DND-41 (cell line): Measurements from ENCODE around the gene CYP21A2.

ENCODE experiments used
- ATAC-seq: fragments of 200-7000 bp; cut with Tn5 transposase; 3 replicates; pipeline ENCODE4 v1.9.1; 2021; ENCODE audit warnings: low read depth; ENCODE audit not compliant: insufficient read depth
- DNase-seq: peaks from one replicate; pipeline ENCODE4 v3.0.0-alpha.2; 2020
- H2AFZ ChIP-seq: 2 replicates; pipeline ENCODE4 v1.6.0; 2012; ENCODE audit warnings: low read depth, low read length
- H3K27ac ChIP-seq: 2 replicates; pipeline ENCODE4 v1.5.1; 2012; ENCODE audit warnings: low read length, inconsistent platforms
- H3K27me3 ChIP-seq: fragments of 200-600 bp; sonication (generic); 2 replicates; pipeline ENCODE4 v1.6.0; 2012; ENCODE audit warnings: low read length, mild to moderate bottlenecking, inconsistent platforms; ENCODE audit not compliant: insufficient read depth, poor library complexity
- H3K36me3 ChIP-seq: 2 replicates; pipeline ENCODE4 v1.5.1; 2012; ENCODE audit warnings: low read length, inconsistent platforms; ENCODE audit not compliant: insufficient read depth
- H3K4me1 ChIP-seq: 2 replicates; pipeline ENCODE4 v1.5.1; 2012; ENCODE audit warnings: mild to moderate bottlenecking, low read length; ENCODE audit not compliant: insufficient read depth
- H3K4me2 ChIP-seq: 2 replicates; pipeline ENCODE4 v1.6.0; 2012; ENCODE audit warnings: mild to moderate bottlenecking, moderate library complexity, low read length, inconsistent platforms; ENCODE audit not compliant: insufficient read depth
- H3K4me3 ChIP-seq, 2 experiments: fragments of 200-600 bp in 1 of 2; shearing (Covaris generic) in 1 of 2; 2 replicates each; pipeline ENCODE4 v1.5.1; 2012 to 2016; ENCODE audit warnings: inconsistent platforms in 2 of 2, low read length in 2 of 2, mild to moderate bottlenecking in 2 of 2, low read depth in 1 of 2, moderate library complexity in 1 of 2
- H3K79me2 ChIP-seq: 2 replicates; pipeline ENCODE4 v1.6.0; 2012; ENCODE audit warnings: low read length, inconsistent platforms; ENCODE audit not compliant: insufficient read depth
- H3K9ac ChIP-seq: 2 replicates; pipeline ENCODE4 v1.6.0; 2012; ENCODE audit warnings: low read depth, mild to moderate bottlenecking, inconsistent platforms, low read length, moderate library complexity
- H3K9me3 ChIP-seq: 2 replicates; pipeline ENCODE4 v1.5.1; 2012; ENCODE audit warnings: low read length, moderate library complexity, mild to moderate bottlenecking, inconsistent platforms; ENCODE audit not compliant: insufficient read depth, severe bottlenecking
- H4K20me1 ChIP-seq: 2 replicates; pipeline ENCODE4 v1.6.0; 2012; ENCODE audit warnings: low read length; ENCODE audit not compliant: insufficient read depth
- CTCF ChIP-seq: IDR thresholded peaks from 2 replicates; pipeline ENCODE4 v1.5.1; 2012; ENCODE audit warnings: borderline replicate concordance, low read length, moderate library complexity, mild to moderate bottlenecking; ENCODE audit not compliant: poor library complexity, severe bottlenecking; ENCODE audit errors: extremely low read depth
- EZH2 ChIP-seq: IDR thresholded peaks from 3 replicates; pipeline ENCODE4 v1.6.1; 2012; ENCODE audit warnings: borderline replicate concordance, low read depth, mild to moderate bottlenecking, moderate library complexity, low read length, inconsistent platforms; ENCODE audit not compliant: severe bottlenecking

Gene CYP21A2

DNA sequence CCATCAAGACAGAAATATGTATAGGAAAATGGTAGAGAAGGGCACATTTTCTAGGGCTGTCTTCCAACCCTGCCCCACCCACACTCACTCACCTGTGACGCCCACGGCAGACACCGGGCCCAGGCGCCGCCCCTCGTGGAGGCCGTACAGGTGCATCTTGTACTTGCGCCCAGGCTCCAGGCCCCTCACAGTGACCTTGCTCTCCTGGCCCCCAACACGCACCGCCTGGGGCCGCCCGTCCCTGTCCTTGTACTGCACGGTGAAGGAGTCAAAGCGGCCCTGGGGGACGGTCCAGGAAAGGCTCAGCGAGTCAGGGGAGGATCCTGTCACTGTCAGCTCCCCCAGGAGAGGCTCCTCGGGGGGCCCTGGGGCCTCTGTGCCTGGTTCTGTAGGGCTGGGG, 19.8 kb downstream of the CYP21A2 start:
- Histone ChIP-seq H2AFZ (no peak overlapping the region), H4K20me1 (no peaks in the 10 kb centered on the region), H3K4me1 (no peaks in the 10 kb centered on the region), H3K9ac (no peak overlapping the region), H3K79me2 (no peaks in the 10 kb centered on the region), H3K27me3 (peaks cover 15% of the 10 kb centered on the region), H3K4me3 (no peak overlapping the region), H3K9me3 (no peaks in the 10 kb centered on the region), H3K4me2 (no peak overlapping the region), H3K27ac (no peak overlapping the region), H3K36me3 (no peaks in the 10 kb centered on the region)
- ATAC-seq = no peak
- TF ChIP-seq EZH2 (no peak), CTCF (no peak)
- DNase-seq = no peak

DNA sequence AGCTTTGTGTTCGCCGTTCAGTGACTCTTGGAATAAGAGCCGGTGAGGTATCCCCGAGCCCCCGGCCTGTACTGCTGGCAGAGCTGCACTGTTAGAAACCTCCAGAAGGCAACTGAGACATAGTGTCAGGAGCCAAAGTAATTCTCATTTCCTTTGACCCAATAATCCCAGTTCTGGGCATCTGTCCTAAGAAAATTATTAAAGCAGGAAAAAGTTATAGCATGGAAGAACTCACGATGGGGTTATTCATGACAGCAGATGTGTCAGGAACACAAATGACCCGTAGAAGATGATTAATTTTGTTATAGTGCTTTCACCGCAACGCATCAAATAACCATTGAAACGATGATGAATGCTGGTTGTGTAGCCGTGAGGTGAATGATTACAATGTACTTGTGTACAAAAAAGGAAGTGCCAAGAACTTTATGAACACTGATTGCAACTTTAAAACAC, 20.3 kb downstream of the CYP21A2 start:
- DNase-seq (no peak), ATAC-seq (no peak)
- Histone ChIP-seq H3K9me3 (no peaks in the 10 kb centered on the region), H4K20me1 (no peaks in the 10 kb centered on the region), H3K79me2 (no peaks in the 10 kb centered on the region), H3K27ac (no peak overlapping the region), H3K4me1 (no peaks in the 10 kb centered on the region), H3K4me2 (no peak overlapping the region), H3K4me3 (no peak overlapping the region), H3K9ac (no peak overlapping the region), H3K36me3 (no peaks in the 10 kb centered on the region), H2AFZ (no peak overlapping the region), H3K27me3 (peaks cover 13% of the 10 kb centered on the region)
- TF ChIP-seq EZH2 (no peak), CTCF (no peak)

DNA sequence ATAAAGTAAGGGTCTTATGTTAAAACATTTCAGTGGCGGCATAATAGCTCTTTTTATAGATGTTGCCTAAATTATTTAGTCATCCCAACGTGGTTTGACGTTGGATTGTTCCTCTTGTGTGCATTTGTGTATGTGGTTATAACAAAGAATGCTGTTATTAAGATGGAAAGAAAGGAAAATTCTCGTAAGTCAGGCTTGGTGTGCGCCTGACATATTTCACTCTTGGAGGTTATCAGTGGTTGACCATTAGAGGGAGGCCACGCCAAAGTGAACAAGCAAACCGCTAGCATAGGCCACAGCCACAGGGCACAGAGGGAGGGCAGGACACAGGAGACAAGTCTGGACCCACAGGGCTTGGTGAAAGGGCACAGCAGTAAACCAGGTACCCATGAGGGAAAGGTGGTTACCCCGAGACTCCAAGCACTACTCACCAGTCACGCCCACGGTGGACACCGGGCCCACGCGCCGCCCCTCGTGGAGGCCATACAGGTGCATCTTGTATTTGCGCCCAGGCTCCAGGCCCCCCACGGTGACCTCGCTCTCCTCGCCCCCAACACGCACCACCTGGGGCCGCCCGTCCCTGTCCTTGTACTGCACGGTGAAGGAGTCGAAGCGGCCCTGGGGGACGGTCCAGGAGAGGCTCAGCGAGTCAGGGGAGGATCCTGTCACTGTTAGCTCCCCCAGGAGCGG, 22.9 kb downstream of the CYP21A2 start:
- Histone ChIP-seq H3K4me3 (no peak overlapping the region), H3K4me2 (no peak overlapping the region), H3K79me2 (no peaks in the 10 kb centered on the region), H4K20me1 (no peaks in the 10 kb centered on the region), H3K36me3 (no peaks in the 10 kb centered on the region), H3K4me1 (no peaks in the 10 kb centered on the region), H3K27ac (no peak overlapping the region), H2AFZ (no peak overlapping the region), H3K9ac (no peak overlapping the region), H3K27me3 (peaks cover 4% of the 10 kb centered on the region), H3K9me3 (no peaks in the 10 kb centered on the region)
- DNase-seq (no peak), ATAC-seq (no peak)
- TF ChIP-seq CTCF (no peak), EZH2 (no peak)
